Hepatic stellate cell (primary cell): ENCODE measurements around the gene LCE3B.
"Not testable (repeated sequence)": the region's sequence is repeated elsewhere in the genome, so short reads cannot be mapped to it uniquely, and the experiment has no call there.

Experiments
- DNase-seq: peaks from one replicate; pipeline ENCODE4 v3.0.0; 2011; ENCODE audit warnings: low spot score

The LCE3B gene

GRCh38 chr1:152613511-152613910, at the start of gene LCE3B:
Gene LCE3B (plus strand): TSS chr1:152613811. CDS start chr1:152613811, 0 bp downstream.
- no peak for DNase-seq

GRCh38 chr1:152565115-152565514, 48.5 kb upstream of the LCE3B start:
- no peak for DNase-seq

- no peak for DNase-seq
These were observed 47.9 kb upstream of the LCE3B start for GRCh38 chr1:152565535-152566215.

GRCh38 chr1:152566681-152567080, 46.9 kb upstream of the LCE3B start, which contains the start of gene LCE3E:
Gene LCE3E (minus strand): TSS chr1:152566780. CDS start chr1:152566208, 572 bp downstream.
- DNase-seq: no peak

GRCh38 chr1:152577168-152577567, 36.4 kb upstream of the LCE3B start:
- DNase-seq: no peak

GRCh38 chr1:152579526-152579925, 34.1 kb upstream of the LCE3B start:
- not testable (repeated sequence) for DNase-seq

- DNase-seq: no peak
These were observed 33.2 kb upstream of the LCE3B start, which contains the start of gene LCE3D for GRCh38 chr1:152580433-152580832. Gene LCE3D (minus strand): TSS chr1:152580516. CDS start chr1:152579936, 580 bp downstream.

- DNase-seq: no peak
These were observed 31.0 kb upstream of the LCE3B start for GRCh38 chr1:152582647-152583046.

- no peak for DNase-seq
These were observed 28.0 kb upstream of the LCE3B start for GRCh38 chr1:152585586-152585985.

GRCh38 chr1:152596986-152597385, 16.6 kb upstream of the LCE3B start:
- DNase-seq: no peak

- DNase-seq: no peak
These were observed 13.7 kb upstream of the LCE3B start, which contains the start of gene LCE3C for GRCh38 chr1:152599934-152600333. Gene LCE3C (plus strand): TSS chr1:152600234. CDS start chr1:152600732, 498 bp downstream.

- no peak for DNase-seq
These were observed 8.4 kb downstream of the LCE3B start for GRCh38 chr1:152621993-152622392.

- no peak for DNase-seq
These were observed 9.2 kb downstream of the LCE3B start, which contains the start of gene LCE3A for GRCh38 chr1:152622803-152623202. Gene LCE3A (minus strand): TSS chr1:152623103. CDS start chr1:152623103, 0 bp downstream.

- DNase-seq: no peak
These were observed 9.7 kb downstream of the LCE3B start for GRCh38 chr1:152623203-152623844.

GRCh38 chr1:152626744-152627143, 13.1 kb downstream of the LCE3B start:
- DNase-seq: no peak

GRCh38 chr1:152630596-152630995, 17.0 kb downstream of the LCE3B start:
- no peak for DNase-seq

GRCh38 chr1:152640351-152640750, 26.7 kb downstream of the LCE3B start:
- DNase-seq: no peak

- DNase-seq: no peak
These were observed 30.3 kb downstream of the LCE3B start for GRCh38 chr1:152643945-152644344.

GRCh38 chr1:152645146-152645545, 31.5 kb downstream of the LCE3B start:
- no peak for DNase-seq

GRCh38 chr1:152646656-152647055, 33.0 kb downstream of the LCE3B start:
- DNase-seq: no peak

GRCh38 chr1:152654110-152654509, 40.5 kb downstream of the LCE3B start:
- DNase-seq: peak; percentile 24

- no peak for DNase-seq
These were observed 42.8 kb downstream of the LCE3B start for GRCh38 chr1:152656459-152656858.

- no peak for DNase-seq
These were observed 44.1 kb downstream of the LCE3B start for GRCh38 chr1:152657677-152658076.
